CD4-positive, alpha-beta T cell treated with Interleukin-21 for 1 hour (primary cell): ENCODE measurements around the gene AMER3.
A peak's percentile ranks its signal among the peaks of the same experiment; 100 is the strongest.

ENCODE experiments used
- DNase-seq: peaks from one replicate; pipeline ENCODE4 v3.0.0-alpha.2; 2020

Gene AMER3

GRCh38 chr2:130756053-130756873 lies 923 bp downstream of the AMER3 start:
- peak; percentile 16 for DNase-seq

GRCh38 chr2:130756874-130757668 lies 1.7 kb downstream of the AMER3 start:
- DNase-seq: no peak

- DNase-seq: no peak
Observed at GRCh38 chr2:130759906-130760753, 4.8 kb downstream of the AMER3 start.

GRCh38 chr2:130760754-130761751 lies 5.7 kb downstream of the AMER3 start:
- DNase-seq: no peak

- DNase-seq: no peak
Observed at GRCh38 chr2:130762031-130762909, 6.9 kb downstream of the AMER3 start.

GRCh38 chr2:130762910-130763385 lies 7.6 kb downstream of the AMER3 start:
- no peak for DNase-seq

- no peak for DNase-seq
Observed at GRCh38 chr2:130763405-130763804, 8.1 kb downstream of the AMER3 start.

- no peak for DNase-seq
Observed at GRCh38 chr2:130764035-130764820, 8.9 kb downstream of the AMER3 start.

GRCh38 chr2:130764821-130765115 lies 9.4 kb downstream of the AMER3 start:
- DNase-seq: no peak

GRCh38 chr2:130765464-130765863 lies 10.1 kb downstream of the AMER3 start:
- DNase-seq: no peak

GRCh38 chr2:130766037-130766436 lies 10.7 kb downstream of the AMER3 start:
- DNase-seq: no peak

GRCh38 chr2:130766711-130767407 lies 11.5 kb downstream of the AMER3 start:
- DNase-seq: no peak

- no peak for DNase-seq
Observed at GRCh38 chr2:130767408-130767775, 12.1 kb downstream of the AMER3 start.

- no peak for DNase-seq
Observed at GRCh38 chr2:130768191-130768855, 13.0 kb downstream of the AMER3 start.

GRCh38 chr2:130769343-130769907 lies 14.1 kb downstream of the AMER3 start:
- DNase-seq: no peak

GRCh38 chr2:130776550-130776949 lies 21.2 kb downstream of the AMER3 start:
- DNase-seq: no peak

- no peak for DNase-seq
Observed at GRCh38 chr2:130778781-130779180, 23.4 kb downstream of the AMER3 start.

GRCh38 chr2:130785466-130786055 lies 30.2 kb downstream of the AMER3 start:
- DNase-seq: no peak
